ENCODE data around the gene CYFIP1. TPM values are rescaled to one million over a fixed set of nuclear protein-coding genes. Genes with fewer than 3 reads are reported as not detected.

The CYFIP1 gene
- total RNA-seq, 1 donor, result 107 TPM

DNA sequence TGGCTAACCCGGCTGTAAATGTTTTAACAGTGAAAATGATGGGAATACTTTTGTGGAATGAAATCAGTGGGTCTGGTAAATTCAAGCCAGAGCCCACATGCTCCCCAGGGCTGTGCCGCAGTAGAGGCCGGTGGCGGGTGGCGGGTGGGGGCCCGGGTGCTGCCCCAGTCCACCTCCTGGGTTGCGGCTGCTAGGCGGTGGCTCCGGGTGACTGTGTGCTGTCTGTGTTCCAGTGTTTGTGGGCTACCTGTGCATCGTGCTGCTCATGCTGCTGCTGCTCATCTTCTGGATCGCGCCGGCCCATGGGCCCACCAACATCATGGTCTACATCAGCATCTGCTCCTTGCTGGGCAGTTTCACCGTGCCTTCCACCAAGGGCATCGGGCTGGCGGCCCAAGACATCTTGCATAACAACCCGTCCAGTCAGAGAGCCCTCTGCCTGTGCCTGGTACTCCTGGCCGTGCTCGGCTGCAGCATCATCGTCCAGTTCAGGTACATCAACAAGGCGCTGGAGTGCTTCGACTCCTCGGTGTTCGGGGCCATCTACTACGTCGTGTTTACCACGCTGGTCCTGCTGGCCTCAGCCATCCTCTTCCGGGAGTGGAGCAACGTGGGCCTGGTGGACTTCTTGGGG, 156.6 kb downstream of the CYFIP1 start:
- TF ChIP-seq CTCF (IDR thresholded peaks at IDR 0.05; ENCODE audit: extremely low read depth, low read depth, low read length), result no peak
- Histone ChIP-seq H3K36me3 (ENCODE audit: insufficient read depth, low read length) (peaks cover 20% of the 10 kb centered on the region), H3K27ac (ENCODE audit: low read depth, low read length) (no peak overlapping the region), H4K20me1 (ENCODE audit: insufficient read depth, low read length) (no peaks in the 10 kb centered on the region), H3K4me2 (ENCODE audit: insufficient read depth, low read length) (no peak overlapping the region), H3K4me1 (ENCODE audit: insufficient read depth, low read length) (no peaks in the 10 kb centered on the region), H3K9me3 (ENCODE audit: low read depth, low read length) (no peaks in the 10 kb centered on the region), H3K4me3 (ENCODE audit: insufficient read depth, low read length) (no peak overlapping the region), H3K79me2 (ENCODE audit: insufficient read depth, low read length) (no peaks in the 10 kb centered on the region), H2AFZ (ENCODE audit: low read length) (no peak overlapping the region), H3K27me3 (ENCODE audit: insufficient read depth, low read length) (no peaks in the 10 kb centered on the region)
- DNase-seq (ENCODE audit: insufficient read length, low spot score, missing footprints), result no peak

DNA sequence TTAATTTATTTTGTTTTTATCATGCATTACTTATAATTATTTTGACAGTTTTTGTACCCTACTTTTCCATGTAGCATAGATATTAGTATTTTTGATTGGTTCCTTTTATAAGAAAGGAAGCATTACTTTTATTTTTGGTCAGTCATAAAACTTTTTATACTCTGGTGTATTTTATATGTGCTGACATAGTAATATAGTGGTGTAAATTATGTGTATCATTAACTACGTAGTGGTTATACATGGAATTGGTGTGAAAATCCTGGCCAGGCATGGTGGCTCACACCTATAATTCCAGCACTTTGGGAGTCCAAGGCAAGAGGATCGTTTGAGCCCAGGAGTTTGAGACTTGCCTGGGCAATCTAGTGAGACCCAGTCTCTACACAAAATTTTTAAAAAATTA, 160.5 kb downstream of the CYFIP1 start:
- Histone ChIP-seq H2AFZ (ENCODE audit: low read length) (no peak overlapping the region), H3K27ac (ENCODE audit: low read depth, low read length) (no peak overlapping the region), H3K79me2 (ENCODE audit: insufficient read depth, low read length) (no peaks in the 10 kb centered on the region), H3K27me3 (ENCODE audit: insufficient read depth, low read length) (no peaks in the 10 kb centered on the region), H3K4me3 (ENCODE audit: insufficient read depth, low read length) (no peak overlapping the region), H3K36me3 (ENCODE audit: insufficient read depth, low read length) (peaks cover 7% of the 10 kb centered on the region), H3K9me3 (ENCODE audit: low read depth, low read length) (no peaks in the 10 kb centered on the region), H3K4me2 (ENCODE audit: insufficient read depth, low read length) (no peak overlapping the region), H3K4me1 (ENCODE audit: insufficient read depth, low read length) (no peaks in the 10 kb centered on the region), H4K20me1 (ENCODE audit: insufficient read depth, low read length) (no peaks in the 10 kb centered on the region)
- DNase-seq (ENCODE audit: insufficient read length, low spot score, missing footprints), result no peak
- no peak for TF ChIP-seq CTCF (IDR thresholded peaks at IDR 0.05; ENCODE audit: extremely low read depth, low read depth, low read length)

Other genes starting within 250 kb of the CYFIP1 start
- gene NIPA1, start 193.7 kb downstream of the CYFIP1 start, total RNA-seq, result 6.2 and 9.4 TPM in 2 replicates
- 49.8 and 50.3 TPM in 2 replicates for gene NIPA2, start 141.7 kb downstream of the CYFIP1 start, total RNA-seq
- 27.4 and 32.6 TPM in 2 replicates for gene TUBGCP5, start 59.2 kb upstream of the CYFIP1 start, total RNA-seq
- gene GOLGA6L1, start 156.5 kb upstream of the CYFIP1 start, total RNA-seq, result not detected in 2 replicates

All from osteoblast (primary cell).